Gastroesophageal sphincter (tissue), 3 donors: Measurements from ENCODE around the gene IQGAP2.

Experiments used
- CTCF ChIP-seq, 4 experiments: fragments of 200-600 bp in 2 of 4; fragments of 450-650 bp in 2 of 4; sonication (generic) in 1 of 4; IDR thresholded peaks; one replicate each; pipeline ENCODE4 v1.5.1; 2017 to 2019; ENCODE audit warnings: antibody characterized with exemption in 4 of 4, mild to moderate bottlenecking in 2 of 4, moderate library complexity in 2 of 4
- POLR2AphosphoS5 ChIP-seq: sonication (generic); formaldehyde crosslinking; IDR thresholded peaks from one replicate; pipeline ENCODE4 v1.6.1; 2017; ENCODE audit warnings: antibody characterized with exemption

GRCh38 chr5:76642390-76643040 is 239.4 kb downstream of the IQGAP2 start:
- TF ChIP-seq CTCF (IDR thresholded peaks at IDR 0.05), result no peak
- TF ChIP-seq POLR2AphosphoS5, result no peak
